Activated B cell treated with CpG ODN at 0.5 μM for 24 hours (primary cell): Measurements from ENCODE around the gene CDHR2. TPM values are rescaled to one million over a fixed set of nuclear protein-coding genes. Genes with fewer than 3 reads are reported as not detected.
A peak's percentile ranks its signal among the peaks of the same experiment; 100 is the strongest.

ENCODE experiments used
- ATAC-seq: fragments of 200-7000 bp; cut with Tn5 transposase; one replicate; pipeline ENCODE4 v1.10.0; 2021; ENCODE audit warnings: low read depth, mild to moderate bottlenecking, moderate library complexity
- CTCF ChIA-PET: fragments of 350-600 bp; sonication (Branson Sonifier 250); formaldehyde crosslinking; loops from one replicate; lab custom pipeline; 2021; ENCODE audit warnings: antibody characterized with exemption; lab: Charles Lee
- POLR2A ChIA-PET: fragments of 350-600 bp; sonication (Branson Sonifier 250); formaldehyde crosslinking; loops from one replicate; lab custom pipeline; 2021; ENCODE audit warnings: antibody characterized with exemption; lab: Charles Lee
- DNase-seq: peaks from one replicate; pipeline ENCODE4 v3.0.0; 2022
- H3K27ac Mint-ChIP-seq: one replicate; pipeline ENCODE4 v1.8.0; 2020; ENCODE audit warnings: mixed read lengths
- H3K27me3 Mint-ChIP-seq: one replicate; pipeline ENCODE4 v1.8.0; 2021; ENCODE audit warnings: mixed read lengths
- H3K36me3 Mint-ChIP-seq: one replicate; pipeline ENCODE4 v1.8.0; 2021; ENCODE audit warnings: low read depth, mixed read lengths
- H3K4me1 Mint-ChIP-seq: one replicate; pipeline ENCODE4 v1.8.0; 2021; ENCODE audit warnings: mixed read lengths
- H3K4me3 Mint-ChIP-seq: one replicate; pipeline ENCODE4 v1.8.0; 2020; ENCODE audit warnings: mild to moderate bottlenecking, mixed read lengths
- H3K9me3 Mint-ChIP-seq: one replicate; pipeline ENCODE4 v1.8.0; 2020; ENCODE audit warnings: mixed read lengths
- CTCF ChIP-seq: fragments of 200-600 bp; IDR thresholded peaks from one replicate; pipeline ENCODE4 v1.8.0; 2022; ENCODE audit warnings: antibody characterized with exemption, mild to moderate bottlenecking
- intact Hi-C: fragments of 100-400 bp; cut with micrococcal nuclease; formaldehyde crosslinking; loops from one replicate; pipeline ENCODE4 v1.15.1; 2024
- total RNA-seq: library from RNA; stranded (reverse); gene quantifications from 2 replicates; pipeline ENCODE4 v1.2.3, GENCODE V29; 2022

CDHR2 gene
- total RNA-seq, 1 donor from 2014 or later = 0.31 TPM

- POLR2A ChIA-PET = interaction anchor here (1.7 kb wide), 1 partner anchor 13 kb away, joined by 7 read pairs; the partner anchor contains the start of genes EIF4E1B and SNCB
- intact Hi-C loops = no loop called here
- H3K27me3 Mint-ChIP-seq = no peaks in the 10 kb centered on the region
Observed at GRCh38 chr5:176643491-176644219, 94.5 kb downstream of the CDHR2 start.

GRCh38 chr5:176644294-176644693 lies 95.2 kb downstream of the CDHR2 start:
- Mint-ChIP-seq H3K27me3 (no peaks in the 10 kb centered on the region), H3K4me1 (peaks cover 24% of the 10 kb centered on the region), H3K27ac (no peak overlapping the region), H3K36me3 (no peaks in the 10 kb centered on the region), H3K4me3 (no peak overlapping the region), H3K9me3 (no peaks in the 10 kb centered on the region)
- ATAC-seq = no peak
- TF ChIP-seq CTCF = no peak
- POLR2A ChIA-PET = interaction anchor here (1.7 kb wide), 1 partner anchor 14 kb away, joined by 7 read pairs; the partner anchor contains the start of genes EIF4E1B and SNCB
- DNase-seq = no peak
- intact Hi-C loops = no loop called here
- CTCF ChIA-PET = interaction anchor here (8.5 kb wide), 1 partner anchor 15 kb away, joined by 62 read pairs; no protein-coding TSS in a partner anchor

More at GRCh38 chr5:176643491-176644219, 94.5 kb downstream of the CDHR2 start:
- H3K4me1 Mint-ChIP-seq = peaks cover 18% of the 10 kb centered on the region
- H3K36me3 Mint-ChIP-seq = no peaks in the 10 kb centered on the region
- H3K27ac Mint-ChIP-seq = peak overlapping the region; percentile 27
- H3K4me3 Mint-ChIP-seq = no peak overlapping the region
- ATAC-seq (no peak), DNase-seq (no peak)
- CTCF ChIA-PET = interaction anchor here (1.1 to 8.5 kb wide), 2 partner anchors 15 to 17 kb away, joined by 4 to 62 read pairs; no protein-coding TSS in a partner anchor
- no peaks in the 10 kb centered on the region for H3K9me3 Mint-ChIP-seq
- no peak for TF ChIP-seq CTCF

- ChIA-PET CTCF (interaction anchor here (3.0 to 8.5 kb wide), 2 partner anchors 14 to 15 kb away, joined by 15 to 62 read pairs; partner anchors contain the start of genes EIF4E1B and SNCB), POLR2A (no interaction called here)
- H3K9me3 Mint-ChIP-seq = no peaks in the 10 kb centered on the region
- ATAC-seq = no peak
- H3K4me1 Mint-ChIP-seq = peaks cover 28% of the 10 kb centered on the region
- no peak for TF ChIP-seq CTCF
- no peaks in the 10 kb centered on the region for H3K36me3 Mint-ChIP-seq
- no peak for DNase-seq
- H3K4me3 Mint-ChIP-seq = no peak overlapping the region
- H3K27me3 Mint-ChIP-seq = no peaks in the 10 kb centered on the region
- H3K27ac Mint-ChIP-seq = no peak overlapping the region
- intact Hi-C loops = no loop called here
Observed at GRCh38 chr5:176644878-176645670, 95.9 kb downstream of the CDHR2 start.

Other genes starting within 250 kb of the CDHR2 start
- gene KIAA1191, start 187.6 kb upstream of the CDHR2 start, total RNA-seq = 56.6 and 57.5 TPM in 2 replicates
- 10.9 and 14.3 TPM in 2 replicates for gene ARL10, start 183.9 kb upstream of the CDHR2 start, total RNA-seq
- gene NOP16, start 160.7 kb upstream of the CDHR2 start, total RNA-seq = 50.9 and 65.1 TPM in 2 replicates
- gene HIGD2A, start 160.6 kb upstream of the CDHR2 start, total RNA-seq = 113 and 116 TPM in 2 replicates
- gene CLTB, start 132.8 kb upstream of the CDHR2 start, total RNA-seq = 29.5 and 48.9 TPM in 2 replicates
- 35.6 and 39.0 TPM in 2 replicates for gene FAF2, start 101.0 kb upstream of the CDHR2 start, total RNA-seq
- 78.6 and 96.5 TPM in 2 replicates for gene RNF44, start 11.9 kb upstream of the CDHR2 start, total RNA-seq
- 2.8 and 3.2 TPM in 2 replicates for gene GPRIN1, start 60.8 kb downstream of the CDHR2 start, total RNA-seq
- gene SNCB, start 81.2 kb downstream of the CDHR2 start, total RNA-seq = 0.17 TPM in 1 of 2 replicates, not detected in the other
- gene EIF4E1B, start 81.3 kb downstream of the CDHR2 start, total RNA-seq = not detected in 2 replicates
- gene TSPAN17, start 98.1 kb downstream of the CDHR2 start, total RNA-seq = 20.7 and 27.7 TPM in 2 replicates